Measurements from ENCODE around the gene STX11. TPM values are rescaled to one million over a fixed set of nuclear protein-coding genes. Genes with fewer than 3 reads are reported as not detected.
A peak's percentile ranks its signal among the peaks of the same experiment; 100 is the strongest.

The STX11 gene
- total and polyA plus RNA-seq, 10 donors = 5.9 to 76.0 (median 42.0) TPM

DNA sequence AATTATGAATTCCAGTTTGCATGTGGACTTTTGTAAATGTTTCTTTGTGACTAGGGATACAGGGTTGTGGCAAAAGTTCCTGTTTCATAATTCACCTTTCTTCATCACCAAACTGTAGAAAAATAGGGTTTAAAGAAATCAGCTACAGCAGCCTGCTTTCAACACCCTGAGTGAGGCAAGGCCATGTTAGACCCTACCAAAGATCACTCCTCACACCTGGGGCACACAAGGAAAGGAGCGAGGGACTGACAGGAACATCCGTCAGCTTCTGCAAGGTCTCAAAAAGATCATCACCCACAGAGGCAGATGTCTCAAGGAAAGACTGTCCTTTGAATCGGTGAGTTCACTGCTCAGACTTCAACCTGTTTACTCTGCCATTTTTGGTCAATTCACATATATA, 10.5 kb upstream of the STX11 start:
- H3K9me3 ChIP-seq = no peaks in the 10 kb centered on the region
- peak overlapping the region in 2 of 8 donors; percentile 13 to 18 for H3K4me3 ChIP-seq
- no peak for DNase-seq
- no peaks in the 10 kb centered on the region for H3K27me3 ChIP-seq (replicated peaks in 1 of 7)
- intact Hi-C loops (cut with DNase I; ENCODE audit: low total_unique reads) = no loop called here
- 53 to 80% (median 69%) methylated on average over 3 of the region's 3 CpGs for WGBS, 5 donors
- H3K36me3 ChIP-seq = no peaks in the 10 kb centered on the region
- no peak for TF ChIP-seq POLR2A (IDR thresholded peaks at IDR 0.05)
- TF ChIP-seq, protein P1, sequence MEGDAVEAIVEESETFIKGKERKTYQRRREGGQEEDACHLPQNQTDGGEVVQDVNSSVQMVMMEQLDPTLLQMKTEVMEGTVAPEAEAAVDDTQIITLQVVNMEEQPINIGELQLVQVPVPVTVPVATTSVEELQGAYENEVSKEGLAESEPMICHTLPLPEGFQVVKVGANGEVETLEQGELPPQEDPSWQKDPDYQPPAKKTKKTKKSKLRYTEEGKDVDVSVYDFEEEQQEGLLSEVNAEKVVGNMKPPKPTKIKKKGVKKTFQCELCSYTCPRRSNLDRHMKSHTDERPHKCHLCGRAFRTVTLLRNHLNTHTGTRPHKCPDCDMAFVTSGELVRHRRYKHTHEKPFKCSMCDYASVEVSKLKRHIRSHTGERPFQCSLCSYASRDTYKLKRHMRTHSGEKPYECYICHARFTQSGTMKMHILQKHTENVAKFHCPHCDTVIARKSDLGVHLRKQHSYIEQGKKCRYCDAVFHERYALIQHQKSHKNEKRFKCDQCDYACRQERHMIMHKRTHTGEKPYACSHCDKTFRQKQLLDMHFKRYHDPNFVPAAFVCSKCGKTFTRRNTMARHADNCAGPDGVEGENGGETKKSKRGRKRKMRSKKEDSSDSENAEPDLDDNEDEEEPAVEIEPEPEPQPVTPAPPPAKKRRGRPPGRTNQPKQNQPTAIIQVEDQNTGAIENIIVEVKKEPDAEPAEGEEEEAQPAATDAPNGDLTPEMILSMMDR (IDR thresholded peaks at IDR 0.05 in 8 of 11, conservative IDR thresholded peaks at IDR 0.05 in 3 of 11) = no peak
- TF ChIP-seq POLR2AphosphoS5 (IDR thresholded peaks at IDR 0.05) = no peak
- H3K27ac ChIP-seq = peak overlapping the region in 7 of 8 donors; percentile 34 to 83 (median 66)
- peaks cover 0 to 30% (median 5%) of the 10 kb centered on the region in 6 donors for H3K4me1 ChIP-seq

DNA sequence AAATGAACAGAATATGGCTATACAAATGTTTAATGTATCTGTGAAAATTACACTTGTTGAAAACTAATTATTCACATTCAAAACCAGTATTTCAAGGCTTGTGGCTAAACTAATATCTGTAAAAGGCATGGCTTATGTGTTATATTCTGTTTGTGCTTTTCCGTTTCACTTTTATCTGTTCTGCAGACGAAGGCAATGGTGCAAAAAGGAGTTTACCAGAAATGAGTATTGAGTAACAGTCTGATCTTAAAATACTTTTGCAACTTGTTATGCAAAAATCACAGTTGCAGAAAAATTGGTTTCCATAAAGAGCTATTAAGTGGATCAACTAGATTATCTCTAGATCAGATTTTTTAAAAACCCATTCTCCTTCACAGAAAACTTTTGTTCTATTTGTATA, 9.4 kb upstream of the STX11 start:
- TF ChIP-seq, protein P1 (IDR thresholded peaks at IDR 0.05 in 8 of 11, conservative IDR thresholded peaks at IDR 0.05 in 3 of 11) = no peak
- TF ChIP-seq POLR2AphosphoS5 (IDR thresholded peaks at IDR 0.05) (no peak), POLR2A (IDR thresholded peaks at IDR 0.05) (no peak)
- H3K4me1 ChIP-seq = peaks cover 0 to 34% (median 5%) of the 10 kb centered on the region in 6 donors
- no peaks in the 10 kb centered on the region for H3K36me3 ChIP-seq
- DNase-seq = no peak
- 27 to 54% (median 41%) methylated on average over 2 of the region's 2 CpGs for WGBS, 5 donors
- intact Hi-C loops (cut with DNase I; ENCODE audit: low total_unique reads) = no loop called here
- H3K27ac ChIP-seq = peak overlapping the region in 7 of 8 donors; percentile 33 to 83 (median 66)
- H3K4me3 ChIP-seq = peak overlapping the region in 1 of 8 donors; percentile 37
- H3K27me3 ChIP-seq (replicated peaks in 1 of 7) = no peaks in the 10 kb centered on the region
- H3K9me3 ChIP-seq = no peaks in the 10 kb centered on the region

GRCh38 chr6:144141470-144141869, 8.8 kb upstream of the STX11 start:
- no peak for TF ChIP-seq POLR2A (IDR thresholded peaks at IDR 0.05)
- TF ChIP-seq, protein P1 (IDR thresholded peaks at IDR 0.05 in 8 of 11, conservative IDR thresholded peaks at IDR 0.05 in 3 of 11) = no peak
- no peak for TF ChIP-seq POLR2AphosphoS5 (IDR thresholded peaks at IDR 0.05)
- H3K36me3 ChIP-seq = no peaks in the 10 kb centered on the region
- intact Hi-C loops (cut with DNase I; ENCODE audit: low total_unique reads) = no loop called here
- H3K27ac ChIP-seq = peak overlapping the region in 3 of 8 donors; percentile 74 to 83 (median 83)
- peaks cover 0 to 34% (median 5%) of the 10 kb centered on the region in 6 donors for H3K4me1 ChIP-seq
- no peaks in the 10 kb centered on the region for H3K27me3 ChIP-seq (replicated peaks in 1 of 7)
- DNase-seq = no peak
- 72 to 87% (median 82%) methylated on average over 2 of the region's 2 CpGs for WGBS, 5 donors
- H3K4me3 ChIP-seq = peak overlapping the region in 1 of 8 donors; percentile 37
- H3K9me3 ChIP-seq = no peaks in the 10 kb centered on the region

DNA sequence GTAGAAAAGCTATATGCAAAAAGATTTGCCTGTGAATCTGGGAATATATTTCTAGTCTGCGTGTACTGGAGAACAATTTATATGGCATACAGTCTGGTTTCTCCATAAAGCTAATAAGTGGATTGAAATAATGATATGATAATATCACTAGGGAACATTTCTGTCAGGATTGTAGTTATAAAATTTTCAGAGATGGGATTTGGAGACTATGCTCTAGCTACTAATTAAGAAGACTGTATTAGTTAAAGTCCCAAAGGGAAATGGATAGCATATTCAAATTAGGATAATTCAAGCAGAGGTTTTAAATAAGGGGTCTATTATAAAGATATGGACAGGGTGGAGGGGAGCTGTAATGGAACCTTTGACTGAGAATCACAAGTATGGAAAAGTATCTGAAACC, 7.2 kb upstream of the STX11 start:
- DNase-seq = no peak
- intact Hi-C loops (cut with DNase I; ENCODE audit: low total_unique reads) = no loop called here
- 96 to 100% (median 98%) methylated on average over 1 of the region's 1 CpG for WGBS, 5 donors

More for the DNA sequence above, 7.2 kb upstream of the STX11 start:
- H3K4me1 ChIP-seq = peaks cover 0 to 34% (median 5%) of the 10 kb centered on the region in 6 donors
- H3K9me3 ChIP-seq = no peaks in the 10 kb centered on the region
- H3K27me3 ChIP-seq (replicated peaks in 1 of 7) = no peaks in the 10 kb centered on the region
- no peak overlapping the region for H3K4me3 ChIP-seq
- TF ChIP-seq POLR2A (IDR thresholded peaks at IDR 0.05) (no peak), POLR2AphosphoS5 (IDR thresholded peaks at IDR 0.05) (no peak)
- TF ChIP-seq, protein P1 (IDR thresholded peaks at IDR 0.05 in 8 of 11, conservative IDR thresholded peaks at IDR 0.05 in 3 of 11) = no peak
- no peak overlapping the region for H3K27ac ChIP-seq
- H3K36me3 ChIP-seq = no peaks in the 10 kb centered on the region

Measured in spleen (tissue), 11 donors.